ENCODE data around the gene GPR171. TPM values are rescaled to one million over a fixed set of nuclear protein-coding genes. Genes with fewer than 3 reads are reported as not detected.

Gene GPR171
- total RNA-seq, 3 donors from 2014 or later: 0.48 to 7.2 (median 1.8) TPM

DNA sequence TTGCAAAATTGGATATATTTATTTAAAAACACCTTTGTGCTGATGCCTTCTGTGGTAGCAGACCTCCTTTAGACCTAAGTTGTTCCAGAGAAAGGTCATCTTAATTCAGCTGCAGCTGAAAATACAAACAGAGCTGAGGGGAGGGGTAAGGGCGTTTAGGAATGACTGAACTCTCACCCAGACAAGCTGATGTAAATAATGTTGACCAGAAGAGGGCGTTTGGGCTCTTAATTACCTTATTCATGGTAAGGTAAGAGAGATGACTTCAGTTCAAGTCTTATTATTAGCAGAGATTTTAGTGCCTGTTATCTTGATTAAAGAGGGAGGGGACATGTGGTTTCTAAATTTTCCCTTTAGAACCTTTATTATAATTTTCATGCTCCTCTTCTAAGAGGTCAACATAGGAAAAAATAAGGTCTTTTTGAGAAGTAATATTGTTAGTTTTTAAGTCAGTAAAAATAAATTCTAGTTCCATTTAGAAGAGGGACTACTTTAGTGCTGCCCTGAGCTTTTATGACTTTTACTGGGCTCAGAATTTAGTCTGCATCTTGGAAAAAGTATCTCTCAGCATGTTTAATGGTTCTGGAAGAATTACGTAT, 46.3 kb downstream of the GPR171 start:
- intact Hi-C loops (cut with DNase I; ENCODE audit: low total_unique reads): no loop called here
- H3K4me3 ChIP-seq: no peak overlapping the region

DNA sequence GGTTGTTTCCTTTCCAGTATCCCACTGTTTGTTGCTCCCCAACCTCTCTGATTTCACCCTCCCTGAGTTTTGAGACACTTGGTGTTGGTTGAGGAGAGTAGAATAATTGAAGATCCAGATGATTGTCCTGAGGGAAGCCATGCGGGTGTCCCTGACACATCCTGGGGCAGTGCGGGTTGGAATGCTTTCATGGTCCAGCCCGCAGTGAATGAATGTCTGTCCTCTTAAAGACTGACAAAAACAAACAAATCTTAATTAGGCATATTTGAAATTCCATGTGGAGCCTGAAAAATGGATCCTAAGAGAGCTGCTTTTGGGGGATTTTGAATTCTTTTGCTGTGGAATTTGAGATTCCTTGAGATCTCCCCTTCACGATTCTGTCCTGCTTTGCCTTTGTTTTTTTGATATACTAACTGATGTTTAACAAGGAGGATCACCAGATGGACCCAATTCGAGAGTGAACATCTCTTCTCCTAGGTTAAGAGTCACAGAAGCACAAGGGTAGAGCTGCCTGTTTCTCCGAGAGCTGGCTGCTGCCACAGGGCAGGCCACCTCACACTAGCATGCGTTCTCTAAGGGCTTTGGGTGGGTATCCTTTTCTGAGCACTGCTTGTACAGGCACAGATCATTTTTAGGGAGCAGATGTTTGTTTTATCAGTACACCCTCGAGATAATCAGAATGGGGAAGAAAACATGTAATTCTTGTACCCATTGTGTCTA, 47.4 kb downstream of the GPR171 start:
- Histone ChIP-seq H3K36me3 (no peaks in the 10 kb centered on the region), H3K4me1 (no peaks in the 10 kb centered on the region), H3K27me3 (no peaks in the 10 kb centered on the region), H3K27ac (no peak overlapping the region), H3K9me3 (no peaks in the 10 kb centered on the region), H3K4me3 (no peak overlapping the region)
- no peak for DNase-seq (ENCODE audit: low spot score in 2 of 2)
- intact Hi-C loops (cut with DNase I; ENCODE audit: low total_unique reads): no loop called here
- TF ChIP-seq POLR2A (IDR thresholded peaks at IDR 0.05) (no peak), POLR2AphosphoS5 (IDR thresholded peaks at IDR 0.05) (no peak)
- TF ChIP-seq, protein P1, sequence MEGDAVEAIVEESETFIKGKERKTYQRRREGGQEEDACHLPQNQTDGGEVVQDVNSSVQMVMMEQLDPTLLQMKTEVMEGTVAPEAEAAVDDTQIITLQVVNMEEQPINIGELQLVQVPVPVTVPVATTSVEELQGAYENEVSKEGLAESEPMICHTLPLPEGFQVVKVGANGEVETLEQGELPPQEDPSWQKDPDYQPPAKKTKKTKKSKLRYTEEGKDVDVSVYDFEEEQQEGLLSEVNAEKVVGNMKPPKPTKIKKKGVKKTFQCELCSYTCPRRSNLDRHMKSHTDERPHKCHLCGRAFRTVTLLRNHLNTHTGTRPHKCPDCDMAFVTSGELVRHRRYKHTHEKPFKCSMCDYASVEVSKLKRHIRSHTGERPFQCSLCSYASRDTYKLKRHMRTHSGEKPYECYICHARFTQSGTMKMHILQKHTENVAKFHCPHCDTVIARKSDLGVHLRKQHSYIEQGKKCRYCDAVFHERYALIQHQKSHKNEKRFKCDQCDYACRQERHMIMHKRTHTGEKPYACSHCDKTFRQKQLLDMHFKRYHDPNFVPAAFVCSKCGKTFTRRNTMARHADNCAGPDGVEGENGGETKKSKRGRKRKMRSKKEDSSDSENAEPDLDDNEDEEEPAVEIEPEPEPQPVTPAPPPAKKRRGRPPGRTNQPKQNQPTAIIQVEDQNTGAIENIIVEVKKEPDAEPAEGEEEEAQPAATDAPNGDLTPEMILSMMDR (IDR thresholded peaks at IDR 0.05): no peak

More for the DNA sequence above, 46.3 kb downstream of the GPR171 start:
- Histone ChIP-seq H3K27ac (no peak overlapping the region), H3K9me3 (no peaks in the 10 kb centered on the region), H3K4me1 (no peaks in the 10 kb centered on the region), H3K27me3 (no peaks in the 10 kb centered on the region), H3K36me3 (no peaks in the 10 kb centered on the region)
- DNase-seq (ENCODE audit: low spot score in 2 of 2): no peak
- TF ChIP-seq, protein P1 (IDR thresholded peaks at IDR 0.05): peak in 2 of 3 donors; percentile 14 to 23
- no peak for TF ChIP-seq POLR2A (IDR thresholded peaks at IDR 0.05)
- no peak for TF ChIP-seq POLR2AphosphoS5 (IDR thresholded peaks at IDR 0.05)

DNA sequence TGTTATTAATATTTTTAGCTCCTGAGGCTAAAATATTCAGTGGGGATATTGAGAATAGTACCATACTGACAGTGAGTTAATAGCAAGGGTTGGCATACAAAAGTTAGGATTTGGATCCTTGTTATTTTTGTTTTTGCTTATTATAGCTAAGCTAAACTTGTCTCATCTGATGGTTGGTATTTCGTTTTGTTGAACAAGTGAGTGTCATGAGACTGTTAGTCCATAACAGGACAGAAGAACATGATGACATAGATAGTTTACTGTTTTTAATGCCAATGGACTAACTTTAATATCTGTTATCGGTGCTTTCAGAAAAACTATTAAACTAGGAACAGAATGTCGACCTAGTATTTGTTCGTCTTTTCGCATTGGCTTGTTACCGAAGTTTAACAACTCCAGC, 48.5 kb downstream of the GPR171 start:
- intact Hi-C loops (cut with DNase I; ENCODE audit: low total_unique reads): no loop called here
- Histone ChIP-seq H3K27me3 (no peaks in the 10 kb centered on the region), H3K4me3 (no peak overlapping the region), H3K27ac (no peak overlapping the region), H3K36me3 (no peaks in the 10 kb centered on the region), H3K9me3 (no peaks in the 10 kb centered on the region), H3K4me1 (no peaks in the 10 kb centered on the region)
- TF ChIP-seq, protein P1 (IDR thresholded peaks at IDR 0.05): no peak
- TF ChIP-seq POLR2AphosphoS5 (IDR thresholded peaks at IDR 0.05): no peak
- TF ChIP-seq POLR2A (IDR thresholded peaks at IDR 0.05): no peak
- no peak for DNase-seq (ENCODE audit: low spot score in 2 of 2)

DNA sequence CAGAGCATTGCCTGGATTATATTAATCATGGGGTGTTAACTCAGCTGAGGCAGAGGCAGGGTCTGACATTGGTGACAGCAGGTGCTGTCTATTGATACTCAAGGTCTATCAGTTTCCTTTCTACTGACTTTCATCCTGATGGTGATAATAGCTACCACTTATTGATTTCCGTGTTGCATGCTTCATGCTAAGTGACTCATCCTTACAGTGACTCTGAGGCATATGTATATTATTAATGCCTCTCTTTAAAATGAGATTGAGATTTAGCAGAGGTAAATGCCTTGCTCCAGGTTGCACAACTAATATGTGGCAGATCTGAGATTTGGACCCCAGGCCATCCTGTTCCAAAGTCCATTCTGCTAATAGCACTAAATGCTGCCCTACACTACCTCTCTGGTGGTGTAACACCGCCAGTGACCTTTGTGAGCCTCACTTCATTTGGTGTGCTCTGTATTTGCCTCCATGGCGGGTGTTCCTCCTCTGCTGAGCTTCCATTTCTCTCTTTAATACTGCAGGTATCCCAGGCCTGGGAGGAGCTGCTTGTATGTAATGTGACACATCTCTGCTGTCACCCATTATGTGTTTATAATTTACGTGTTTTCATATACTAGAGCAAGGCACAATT, 50.4 kb downstream of the GPR171 start:
- Histone ChIP-seq H3K9me3 (no peaks in the 10 kb centered on the region), H3K4me3 (no peak overlapping the region), H3K27ac (no peak overlapping the region), H3K4me1 (no peaks in the 10 kb centered on the region), H3K36me3 (no peaks in the 10 kb centered on the region), H3K27me3 (no peaks in the 10 kb centered on the region)
- no peak for TF ChIP-seq POLR2A (IDR thresholded peaks at IDR 0.05)
- no peak for TF ChIP-seq POLR2AphosphoS5 (IDR thresholded peaks at IDR 0.05)
- TF ChIP-seq, protein P1 (IDR thresholded peaks at IDR 0.05): no peak
- intact Hi-C loops (cut with DNase I; ENCODE audit: low total_unique reads): no loop called here
- no peak for DNase-seq (ENCODE audit: low spot score in 2 of 2)

Other genes with a start within 250 kb of the GPR171 start
- gene CLRN1, start 230.5 kb downstream of the GPR171 start, total RNA-seq: not detected
- gene MED12L, start 117.6 kb downstream of the GPR171 start, total RNA-seq: 1 to 10 TPM in 2 of 3 donors, under 1 TPM in 1; 0.48 to 1.6 (median 1.6) TPM
- gene P2RY14, start 75.3 kb upstream of the GPR171 start, total RNA-seq: 1 to 10 TPM; 1.9 to 8.5 (median 3.3) TPM
- gene GPR87, start 113.6 kb upstream of the GPR171 start, total RNA-seq: 1 to 10 TPM in 2 of 3 donors, not detected in 1; 2.6 to 3.4 TPM
- gene P2RY13, start 126.3 kb upstream of the GPR171 start, total RNA-seq: 1 to 10 TPM in 2 of 3 donors, under 1 TPM in 1; 0.98 to 6.9 (median 2.5) TPM
- 1 to 10 TPM; 3.6 to 9.0 (median 3.7) TPM for gene P2RY12, start 181.5 kb upstream of the GPR171 start, total RNA-seq